Colonic mucosa (tissue), 4 donors: ENCODE measurements around the gene PARP3. TPM values are rescaled to one million over a fixed set of nuclear protein-coding genes. Genes with fewer than 3 reads are reported as not detected.

Experiments used
- DNase-seq: peaks from one replicate; pipeline ENCODE4 v3.0.0-alpha.2; 2020
- H3K27ac ChIP-seq: fragments of 200-600 bp; one replicate; pipeline ENCODE4 v1.8.0; 2021
- H3K27me3 ChIP-seq: fragments of 200-600 bp; one replicate; pipeline ENCODE4 v1.8.0; 2021
- H3K36me3 ChIP-seq: fragments of 200-600 bp; one replicate; pipeline ENCODE4 v1.8.0; 2021
- H3K4me1 ChIP-seq: fragments of 200-600 bp; one replicate; pipeline ENCODE4 v1.8.0; 2021; ENCODE audit warnings: mild to moderate bottlenecking
- H3K4me3 ChIP-seq: fragments of 200-600 bp; one replicate; pipeline ENCODE4 v1.8.0; 2021
- H3K9ac ChIP-seq, 2 donors: one replicate each; pipeline ENCODE4 v1.7.0; 2013; ENCODE audit warnings: control low read depth in 2 of 2, low read depth in 2 of 2, low read length in 2 of 2
- H3K9me3 ChIP-seq: fragments of 200-600 bp; one replicate; pipeline ENCODE4 v1.8.0; 2021
- intact Hi-C: fragments of 100-400 bp; cut with DNase I; formaldehyde crosslinking; loops from one replicate; pipeline ENCODE4 v1.14.1; 2022
- total RNA-seq, 2 donors: library from RNA; stranded (reverse); fragmentation: NEBNext Ultra II Directional in 1 of 2; extraction: Animal tissue kit (Norgen Biotek cat#: 25700) in 1 of 2; gene quantifications; one replicate each; pipeline ENCODE4 v1.2.1, GENCODE V29; 2021
- TF ChIP-seq, protein P1 (sequence below): fragments of 200-600 bp; IDR thresholded peaks from one replicate; pipeline ENCODE4 v1.8.0; 2022; ENCODE audit warnings: antibody characterized with exemption, mild to moderate bottlenecking
- donor health status: healthy.
- donor health status: DM: no; HTN: no; CAD: no.
- donor health status: DM: no; HTN: no; CAD: no.

PARP3 gene
- total RNA-seq, 2 donors from 2014 or later: 17.0 to 18.0 TPM

DNA sequence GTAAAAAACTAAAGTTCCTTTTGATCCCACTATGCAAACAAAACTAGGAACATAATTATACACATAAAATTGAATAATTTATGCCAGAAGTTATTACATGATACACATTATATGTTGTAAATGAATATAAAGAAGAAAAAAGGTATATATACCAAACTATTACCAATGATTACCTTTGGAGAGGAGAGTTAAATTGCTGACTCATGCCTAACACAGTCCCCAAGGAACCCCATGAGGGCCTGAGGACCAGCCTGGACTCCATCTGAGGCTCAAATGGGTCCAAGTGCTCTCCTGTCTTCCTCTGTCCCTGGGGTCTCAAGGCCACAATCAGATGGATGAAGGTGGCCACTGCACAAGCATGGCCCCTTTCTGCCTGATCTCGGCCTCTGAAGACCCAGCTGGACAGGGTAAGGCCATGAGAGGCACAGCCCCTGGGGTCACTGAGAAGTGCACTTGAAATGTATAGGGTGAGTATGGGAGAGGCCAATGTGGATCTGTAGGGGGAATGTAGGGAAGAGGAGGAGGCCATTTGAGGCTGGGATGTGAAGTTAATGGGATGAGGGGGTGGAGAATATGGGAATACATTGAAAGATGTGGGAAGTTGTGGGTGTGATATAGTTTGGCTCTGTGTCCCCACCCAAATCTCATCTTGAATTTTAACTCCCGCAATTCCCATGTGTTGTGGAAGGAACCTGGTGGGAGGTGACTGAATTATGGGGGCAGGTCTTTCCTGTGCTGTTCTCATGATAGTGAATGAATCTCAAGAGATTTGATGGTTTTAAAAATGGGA lies 37.9 kb upstream of the PARP3 start:
- no peak for DNase-seq
- intact Hi-C loops: no loop called here
- H3K36me3 ChIP-seq: no peaks in the 10 kb centered on the region
- TF ChIP-seq, protein P1, sequence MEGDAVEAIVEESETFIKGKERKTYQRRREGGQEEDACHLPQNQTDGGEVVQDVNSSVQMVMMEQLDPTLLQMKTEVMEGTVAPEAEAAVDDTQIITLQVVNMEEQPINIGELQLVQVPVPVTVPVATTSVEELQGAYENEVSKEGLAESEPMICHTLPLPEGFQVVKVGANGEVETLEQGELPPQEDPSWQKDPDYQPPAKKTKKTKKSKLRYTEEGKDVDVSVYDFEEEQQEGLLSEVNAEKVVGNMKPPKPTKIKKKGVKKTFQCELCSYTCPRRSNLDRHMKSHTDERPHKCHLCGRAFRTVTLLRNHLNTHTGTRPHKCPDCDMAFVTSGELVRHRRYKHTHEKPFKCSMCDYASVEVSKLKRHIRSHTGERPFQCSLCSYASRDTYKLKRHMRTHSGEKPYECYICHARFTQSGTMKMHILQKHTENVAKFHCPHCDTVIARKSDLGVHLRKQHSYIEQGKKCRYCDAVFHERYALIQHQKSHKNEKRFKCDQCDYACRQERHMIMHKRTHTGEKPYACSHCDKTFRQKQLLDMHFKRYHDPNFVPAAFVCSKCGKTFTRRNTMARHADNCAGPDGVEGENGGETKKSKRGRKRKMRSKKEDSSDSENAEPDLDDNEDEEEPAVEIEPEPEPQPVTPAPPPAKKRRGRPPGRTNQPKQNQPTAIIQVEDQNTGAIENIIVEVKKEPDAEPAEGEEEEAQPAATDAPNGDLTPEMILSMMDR: no peak
- H3K27me3 ChIP-seq: no peaks in the 10 kb centered on the region
- no peak overlapping the region for H3K27ac ChIP-seq
- H3K9me3 ChIP-seq: no peaks in the 10 kb centered on the region
- no peaks in the 10 kb centered on the region for H3K4me1 ChIP-seq
- H3K9ac ChIP-seq: no peak overlapping the region
- no peak overlapping the region for H3K4me3 ChIP-seq

GRCh38 chr3:51908026-51908425 lies 34.1 kb upstream of the PARP3 start:
- Histone ChIP-seq H3K27me3 (no peaks in the 10 kb centered on the region), H3K27ac (no peak overlapping the region), H3K36me3 (no peaks in the 10 kb centered on the region), H3K4me3 (no peak overlapping the region), H3K9me3 (no peaks in the 10 kb centered on the region), H3K9ac (no peak overlapping the region), H3K4me1 (no peaks in the 10 kb centered on the region)
- no peak for DNase-seq
- intact Hi-C loops: no loop called here
- TF ChIP-seq, protein P1: no peak

DNA sequence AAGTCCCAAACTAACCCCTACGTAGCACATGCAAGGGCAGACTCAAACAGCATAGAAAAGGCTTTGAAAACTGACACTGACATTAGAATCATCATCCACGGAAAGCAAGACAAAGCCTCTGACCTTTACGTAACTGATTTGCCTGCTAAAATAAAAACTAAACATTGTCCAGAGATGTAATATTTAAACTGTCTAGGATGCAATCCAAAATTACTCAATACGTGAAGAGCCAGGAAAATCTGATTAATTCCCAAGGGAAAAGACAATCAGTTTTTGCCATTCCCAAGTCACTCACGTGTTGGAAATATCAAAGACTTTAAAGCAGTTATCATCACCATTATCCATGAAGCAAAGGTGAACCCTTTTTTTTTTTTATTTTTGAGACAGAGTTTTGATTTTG lies 25.7 kb upstream of the PARP3 start:
- no peaks in the 10 kb centered on the region for H3K27me3 ChIP-seq
- no peaks in the 10 kb centered on the region for H3K36me3 ChIP-seq
- H3K4me3 ChIP-seq: no peak overlapping the region
- intact Hi-C loops: no loop called here
- no peak overlapping the region for H3K27ac ChIP-seq
- H3K9me3 ChIP-seq: no peaks in the 10 kb centered on the region
- no peak overlapping the region for H3K9ac ChIP-seq
- TF ChIP-seq, protein P1: no peak
- no peak for DNase-seq
- no peaks in the 10 kb centered on the region for H3K4me1 ChIP-seq

- Histone ChIP-seq H3K27me3 (no peaks in the 10 kb centered on the region), H3K9me3 (no peaks in the 10 kb centered on the region), H3K36me3 (no peaks in the 10 kb centered on the region), H3K4me1 (no peaks in the 10 kb centered on the region), H3K27ac (no peak overlapping the region), H3K9ac (no peak overlapping the region), H3K4me3 (no peak overlapping the region)
- TF ChIP-seq, protein P1: no peak
- intact Hi-C loops: no loop called here
- DNase-seq: no peak
Observed at GRCh38 chr3:51921081-51921578, 21.0 kb upstream of the PARP3 start.

- no peaks in the 10 kb centered on the region for H3K9me3 ChIP-seq
- no peak overlapping the region for H3K27ac ChIP-seq
- no peaks in the 10 kb centered on the region for H3K4me1 ChIP-seq
- H3K27me3 ChIP-seq: no peaks in the 10 kb centered on the region
- intact Hi-C loops: no loop called here
- no peak overlapping the region for H3K9ac ChIP-seq
- H3K4me3 ChIP-seq: no peak overlapping the region
- H3K36me3 ChIP-seq: no peaks in the 10 kb centered on the region
- DNase-seq: no peak
- TF ChIP-seq, protein P1: no peak
Observed at GRCh38 chr3:51927061-51927977, 14.8 kb upstream of the PARP3 start.
